H1 (cell line): ENCODE measurements around the gene CHPT1.

ENCODE experiments used
- CREB1 ChIP-seq: IDR thresholded peaks from 2 replicates; pipeline ENCODE4 v1.6.1; 2012; ENCODE audit warnings: inconsistent platforms
- RAD21 ChIP-seq, 2 experiments: IDR thresholded peaks in 1 of 2; conservative IDR thresholded peaks in 1 of 2; 2 replicates each; pipeline ENCODE4 v1.6.1; 2011; ENCODE audit warnings: low read depth in 2 of 2, low read length in 2 of 2, improper control_type of control experiment in 1 of 2, inconsistent platforms in 1 of 2, mild to moderate bottlenecking in 1 of 2, moderate library complexity in 1 of 2
- SRF ChIP-seq: IDR thresholded peaks from 2 replicates; pipeline ENCODE4 v1.6.1; 2011; ENCODE audit warnings: mild to moderate bottlenecking, low read depth, low read length, moderate library complexity
- SUZ12 ChIP-seq: fragments of 200-600 bp; sonication (generic); IDR thresholded peaks from 2 replicates; pipeline ENCODE4 v1.6.1; 2012; ENCODE audit warnings: mild to moderate bottlenecking, inconsistent platforms, low read length, moderate library complexity, mixed read lengths
- ZNF274 ChIP-seq: IDR thresholded peaks from 2 replicates; pipeline ENCODE4 v1.7.0; 2012; ENCODE audit warnings: low read length, borderline replicate concordance; ENCODE audit errors: extremely low read depth
- TF ChIP-seq, protein P1 (sequence below), 3 experiments: IDR thresholded peaks; 1 replicate in 2 of 3; 2 replicates in 1 of 3; pipeline versions ENCODE4 v1.5.1 to v1.6.1; 2011; ENCODE audit warnings: low read length in 3 of 3, mild to moderate bottlenecking in 3 of 3, inconsistent platforms in 2 of 3, low read depth in 1 of 3, moderate library complexity in 1 of 3; ENCODE audit not compliant: insufficient read depth in 1 of 3; ENCODE audit errors: control extremely low read depth in 1 of 3

DNA sequence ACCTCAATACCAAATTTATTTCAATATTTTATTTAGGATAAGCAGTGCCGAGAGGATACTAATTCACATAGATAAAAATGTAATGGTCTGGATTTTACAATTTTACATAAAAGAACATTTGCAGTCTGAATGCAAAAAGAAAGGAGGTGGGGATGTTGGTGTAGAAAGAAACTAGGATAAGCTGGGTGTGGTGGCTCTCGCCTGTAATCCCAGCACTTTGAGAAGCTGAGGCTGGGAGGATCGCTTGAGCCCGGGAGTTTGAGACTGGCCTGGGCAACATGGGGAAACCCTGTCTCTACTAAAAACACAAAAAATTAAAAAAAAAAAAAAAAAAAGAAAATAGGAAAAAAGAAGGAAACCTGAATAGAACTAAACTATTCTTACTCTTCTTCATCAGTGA is 25.0 kb downstream of the CHPT1 start:
- TF ChIP-seq CREB1 (no peak), SRF (no peak), RAD21 (IDR thresholded peaks at IDR 0.05 in 1 of 2, conservative IDR thresholded peaks at IDR 0.05 in 1 of 2; ENCODE audit: low read depth in 2 of 2, low read length in 2 of 2) (no peak), SUZ12 (no peak), ZNF274 (no peak)
- TF ChIP-seq, protein P1, sequence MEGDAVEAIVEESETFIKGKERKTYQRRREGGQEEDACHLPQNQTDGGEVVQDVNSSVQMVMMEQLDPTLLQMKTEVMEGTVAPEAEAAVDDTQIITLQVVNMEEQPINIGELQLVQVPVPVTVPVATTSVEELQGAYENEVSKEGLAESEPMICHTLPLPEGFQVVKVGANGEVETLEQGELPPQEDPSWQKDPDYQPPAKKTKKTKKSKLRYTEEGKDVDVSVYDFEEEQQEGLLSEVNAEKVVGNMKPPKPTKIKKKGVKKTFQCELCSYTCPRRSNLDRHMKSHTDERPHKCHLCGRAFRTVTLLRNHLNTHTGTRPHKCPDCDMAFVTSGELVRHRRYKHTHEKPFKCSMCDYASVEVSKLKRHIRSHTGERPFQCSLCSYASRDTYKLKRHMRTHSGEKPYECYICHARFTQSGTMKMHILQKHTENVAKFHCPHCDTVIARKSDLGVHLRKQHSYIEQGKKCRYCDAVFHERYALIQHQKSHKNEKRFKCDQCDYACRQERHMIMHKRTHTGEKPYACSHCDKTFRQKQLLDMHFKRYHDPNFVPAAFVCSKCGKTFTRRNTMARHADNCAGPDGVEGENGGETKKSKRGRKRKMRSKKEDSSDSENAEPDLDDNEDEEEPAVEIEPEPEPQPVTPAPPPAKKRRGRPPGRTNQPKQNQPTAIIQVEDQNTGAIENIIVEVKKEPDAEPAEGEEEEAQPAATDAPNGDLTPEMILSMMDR (IDR thresholded peaks at IDR 0.05; ENCODE audit: control extremely low read depth in 1 of 3, insufficient read depth in 1 of 3, low read depth in 1 of 3, low read length in 3 of 3): no peak
